ENCODE data around the gene ATP5IF1.

DNA sequence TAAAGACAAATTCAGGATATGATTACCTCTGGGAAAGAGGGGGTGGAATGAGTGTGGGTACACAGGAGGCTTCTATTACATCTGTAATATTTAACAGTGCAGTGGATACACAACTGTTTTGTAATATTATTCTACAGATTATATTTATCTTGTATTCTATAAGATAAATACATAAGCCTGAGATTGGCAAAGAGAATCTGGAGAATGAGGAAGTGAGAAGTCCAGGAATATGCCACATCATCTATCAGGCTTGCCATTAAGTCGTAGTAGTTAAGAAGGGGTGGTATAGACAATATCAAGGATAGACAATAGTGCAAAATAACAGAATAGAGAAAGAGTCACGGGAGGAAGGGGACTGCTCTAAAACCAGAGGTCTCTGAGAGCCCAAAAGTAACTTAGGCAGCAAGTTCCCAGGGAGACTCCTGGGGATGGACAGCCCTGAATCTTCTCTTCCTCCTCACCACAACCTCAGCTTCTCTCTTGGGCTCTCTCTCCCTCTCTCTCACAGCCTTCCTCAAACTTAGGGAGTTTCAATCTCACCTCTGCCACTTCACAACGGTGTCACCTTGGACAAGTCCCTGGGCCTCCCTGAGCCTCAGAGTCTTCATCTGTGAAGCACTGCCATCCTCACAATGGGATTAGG is 45.5 kb upstream of the ATP5IF1 start:
- TF ChIP-seq POLR2A (IDR thresholded peaks at IDR 0.05; ENCODE audit: low read depth, low read length): no peak
- TF ChIP-seq TAF1 (IDR thresholded peaks at IDR 0.05; ENCODE audit: low read depth, low read length): no peak
- no peak for TF ChIP-seq POLR2AphosphoS5 (IDR thresholded peaks at IDR 0.05; ENCODE audit: low read depth, low read length)
- peak; percentile 45; the same call in 1 of the 2 replicates for TF ChIP-seq SPI1 (IDR thresholded peaks at IDR 0.05; ENCODE audit: low read depth, low read length)

Measured in GM12891 (cell line).